Memory B cell (primary cell): ENCODE data around the gene OR2L5.

Experiments
- ATAC-seq: fragments of 150-1000 bp; cut with Tn5 transposase; 2 replicates; pipeline ENCODE4 v1.10.0; 2021; ENCODE audit warnings: low read depth, mild to moderate bottlenecking, moderate library complexity
- DNase-seq, 2 donors: peaks; one replicate each; pipeline ENCODE4 v3.0.0; 2022; ENCODE audit warnings: low spot score in 2 of 2
- H3K27ac Mint-ChIP-seq: one replicate; pipeline ENCODE4 v1.8.0; 2022; ENCODE audit warnings: mild to moderate bottlenecking, moderate library complexity, mixed read lengths
- H3K27me3 Mint-ChIP-seq: one replicate; pipeline ENCODE4 v1.8.0; 2022; ENCODE audit warnings: mixed read lengths
- H3K36me3 Mint-ChIP-seq: one replicate; pipeline ENCODE4 v1.8.0; 2022; ENCODE audit warnings: mild to moderate bottlenecking, mixed read lengths
- H3K4me1 Mint-ChIP-seq: one replicate; pipeline ENCODE4 v1.8.0; 2022; ENCODE audit warnings: mixed read lengths
- H3K4me3 Mint-ChIP-seq: one replicate; pipeline ENCODE4 v1.8.0; 2022; ENCODE audit warnings: mild to moderate bottlenecking, moderate library complexity, mixed read lengths
- H3K9me3 Mint-ChIP-seq: one replicate; pipeline ENCODE4 v1.8.0; 2022; ENCODE audit warnings: mixed read lengths

OR2L5 gene

GRCh38 chr1:248055261-248055660 lies 41.8 kb downstream of the OR2L5 start:
- Mint-ChIP-seq H3K4me3 (no peak overlapping the region), H3K27ac (no peak overlapping the region), H3K27me3 (peaks cover 1% of the 10 kb centered on the region), H3K36me3 (peaks cover 1% of the 10 kb centered on the region), H3K4me1 (no peaks in the 10 kb centered on the region), H3K9me3 (peaks cover 19% of the 10 kb centered on the region)
- ATAC-seq: no peak
- DNase-seq: no peak

- no peak for ATAC-seq
- Mint-ChIP-seq H3K4me3 (no peak overlapping the region), H3K36me3 (no peaks in the 10 kb centered on the region), H3K27me3 (no peaks in the 10 kb centered on the region), H3K9me3 (peaks cover 2% of the 10 kb centered on the region), H3K27ac (no peak overlapping the region), H3K4me1 (no peaks in the 10 kb centered on the region)
- no peak for DNase-seq
These were observed 51.6 kb downstream of the OR2L5 start for GRCh38 chr1:248065071-248065470.

GRCh38 chr1:248065604-248066003 lies 52.1 kb downstream of the OR2L5 start:
- Mint-ChIP-seq H3K4me3 (no peak overlapping the region), H3K9me3 (peaks cover 4% of the 10 kb centered on the region), H3K36me3 (no peaks in the 10 kb centered on the region), H3K27ac (no peak overlapping the region), H3K4me1 (no peaks in the 10 kb centered on the region), H3K27me3 (no peaks in the 10 kb centered on the region)
- DNase-seq: no peak
- no peak for ATAC-seq
